Smooth muscle cell of the brain vasculature (primary cell): ENCODE data around the gene PLK2.

Experiments used
- DNase-seq: peaks from one replicate; pipeline ENCODE4 v3.0.0-alpha.2; 2012; ENCODE audit warnings: low read depth, low spot score

The PLK2 gene

DNA sequence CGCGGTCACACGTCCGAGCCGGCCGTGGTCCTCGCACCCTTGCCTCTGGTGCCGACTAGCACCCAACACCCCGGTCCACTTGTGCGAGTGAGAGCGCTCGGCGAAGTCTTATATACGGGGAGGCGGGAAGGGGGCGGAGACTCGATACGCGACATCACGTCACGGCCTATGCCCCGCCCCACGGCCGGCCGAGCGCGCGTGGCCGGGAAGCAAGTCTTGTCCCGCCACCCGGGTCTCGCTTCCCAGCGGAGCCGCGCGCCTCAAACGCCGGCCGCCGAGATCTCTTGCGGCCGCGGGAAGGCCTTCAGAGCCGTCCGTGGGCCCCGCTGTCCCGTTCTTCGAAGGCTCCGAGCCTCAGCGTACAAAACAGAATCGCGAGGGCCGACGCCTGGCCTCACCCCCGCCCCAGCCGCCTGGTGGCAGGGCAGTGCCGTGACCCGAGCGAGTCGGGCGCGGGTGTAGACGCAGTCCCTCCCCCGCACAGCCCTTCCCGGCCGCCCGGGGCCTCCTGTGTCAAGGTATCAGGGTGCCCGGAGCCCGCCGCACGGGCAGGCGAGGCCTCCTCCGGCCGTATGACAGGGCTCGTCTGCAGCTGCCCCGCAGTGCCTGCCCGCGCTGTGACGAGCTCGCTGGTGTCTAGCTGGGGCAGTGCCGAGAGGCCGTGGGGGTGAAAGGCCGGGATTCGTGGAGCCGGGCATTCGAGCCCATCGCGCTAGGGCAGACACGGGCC is at the start of gene PLK2:
TSS of gene PLK2 (minus strand) at position 85 of the 730 bp plus-strand sequence. CDS start 127 bp downstream, outside the sequence.
- peak; percentile 88 for DNase-seq

- DNase-seq: no peak
Observed at GRCh38 chr5:58507715-58508114, 47.8 kb upstream of the PLK2 start.

GRCh38 chr5:58505971-58506640 is 46.2 kb upstream of the PLK2 start:
- DNase-seq: no peak

GRCh38 chr5:58505502-58505901 is 45.6 kb upstream of the PLK2 start:
- DNase-seq: no peak

DNA sequence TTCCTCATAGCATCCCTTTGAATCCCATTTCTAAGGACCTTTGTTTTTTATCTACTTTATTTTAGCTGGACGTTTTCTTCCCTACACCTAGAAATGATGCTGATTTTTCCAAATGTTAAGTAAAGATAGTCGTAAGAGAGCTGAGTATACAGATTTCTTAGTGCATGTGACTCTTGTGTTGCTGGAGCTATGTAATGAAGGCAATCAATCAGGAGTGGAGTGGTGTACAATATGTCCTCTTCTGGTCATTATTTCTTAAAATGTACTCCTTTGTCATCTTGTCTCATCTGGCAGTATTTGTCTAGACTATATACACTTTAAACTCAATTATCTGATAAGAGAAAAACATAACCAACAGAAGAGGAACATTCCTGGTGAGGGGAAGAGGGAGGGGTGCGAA is 44.9 kb upstream of the PLK2 start:
- no peak for DNase-seq

DNA sequence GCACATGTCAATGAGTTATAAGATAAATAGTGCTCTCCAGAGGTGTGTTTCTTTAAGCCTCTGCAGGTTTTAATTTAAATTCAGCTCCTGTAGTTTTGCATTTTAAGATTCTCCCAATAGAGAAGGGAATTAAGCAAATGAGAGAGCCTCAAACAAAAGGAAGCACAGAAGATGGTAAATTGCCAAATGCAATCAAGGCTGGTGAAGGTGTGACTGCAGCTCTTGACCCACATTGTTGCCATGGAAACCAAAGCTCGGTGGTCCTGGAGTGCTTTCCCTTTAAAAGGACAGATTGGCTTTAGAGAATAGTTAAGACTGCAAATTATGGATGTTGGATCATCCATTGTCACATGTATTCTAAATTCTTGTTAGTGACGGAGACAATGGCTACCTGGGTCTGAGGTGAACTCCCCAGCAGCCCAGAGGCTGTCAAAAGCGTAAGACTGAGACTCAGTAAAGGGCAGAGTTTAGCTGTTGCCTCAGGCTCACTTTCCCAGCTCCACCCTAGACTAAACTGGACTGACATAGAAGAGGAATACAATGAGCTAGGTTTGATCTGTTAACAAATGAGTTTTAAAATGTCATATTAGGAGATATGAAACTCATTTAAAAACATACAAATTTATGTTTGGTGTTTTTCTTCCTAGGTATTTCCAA is 43.6 kb upstream of the PLK2 start:
- DNase-seq: no peak

DNA sequence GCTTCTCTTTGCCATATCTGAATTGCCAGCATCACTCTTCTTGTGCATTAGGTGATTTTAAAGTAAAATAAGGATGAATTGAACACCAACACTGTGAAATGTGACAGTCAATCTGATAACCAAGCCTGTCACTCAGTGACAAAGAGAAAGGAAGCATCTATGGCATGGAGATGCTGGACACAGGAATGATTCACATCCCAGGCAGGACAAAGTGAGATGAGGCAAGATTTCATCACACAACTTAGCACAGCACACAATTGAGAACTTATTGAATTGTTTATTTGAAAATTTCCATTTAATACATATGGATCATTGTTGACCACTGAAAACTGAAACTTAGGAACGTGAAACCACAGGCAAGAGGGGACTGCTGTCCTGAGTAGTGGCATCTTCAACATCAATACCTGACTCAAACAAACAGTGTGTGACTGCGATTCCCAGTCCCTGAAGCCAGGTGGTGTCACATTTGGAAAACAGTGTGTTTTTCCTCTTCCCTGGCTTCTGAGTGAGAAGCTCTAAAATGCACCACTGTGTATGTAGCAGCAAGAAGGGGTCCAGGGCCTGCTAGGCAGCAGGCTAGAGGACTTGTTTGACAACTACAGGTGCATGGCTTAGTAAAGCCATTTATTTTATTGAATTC is 42.0 kb upstream of the PLK2 start:
- no peak for DNase-seq

- DNase-seq: no peak
Observed at GRCh38 chr5:58499941-58500340, 40.1 kb upstream of the PLK2 start.

- no peak for DNase-seq
Observed at GRCh38 chr5:58499231-58499630, 39.3 kb upstream of the PLK2 start.

- peak; percentile 3 for DNase-seq
Observed at GRCh38 chr5:58498340-58498942, 38.6 kb upstream of the PLK2 start.

DNA sequence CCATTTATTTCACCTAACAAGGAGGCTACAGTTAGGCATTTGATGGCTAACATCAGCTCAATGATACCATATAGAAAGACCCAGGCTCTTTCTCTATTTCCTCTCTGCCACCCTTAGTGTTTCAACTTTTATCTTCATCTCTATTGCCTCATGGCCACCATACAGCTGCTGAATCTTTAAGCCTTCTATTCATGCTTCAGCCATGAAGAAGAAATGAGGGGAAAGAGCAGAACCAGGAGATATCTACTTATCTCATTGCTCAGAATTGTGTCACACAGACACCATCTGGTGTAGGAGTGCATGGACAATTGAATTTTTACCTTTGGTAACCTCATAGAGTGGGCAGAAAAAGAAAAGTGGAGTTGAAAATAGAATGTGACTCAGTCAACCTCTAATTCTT is 38.0 kb upstream of the PLK2 start:
- DNase-seq: no peak

DNA sequence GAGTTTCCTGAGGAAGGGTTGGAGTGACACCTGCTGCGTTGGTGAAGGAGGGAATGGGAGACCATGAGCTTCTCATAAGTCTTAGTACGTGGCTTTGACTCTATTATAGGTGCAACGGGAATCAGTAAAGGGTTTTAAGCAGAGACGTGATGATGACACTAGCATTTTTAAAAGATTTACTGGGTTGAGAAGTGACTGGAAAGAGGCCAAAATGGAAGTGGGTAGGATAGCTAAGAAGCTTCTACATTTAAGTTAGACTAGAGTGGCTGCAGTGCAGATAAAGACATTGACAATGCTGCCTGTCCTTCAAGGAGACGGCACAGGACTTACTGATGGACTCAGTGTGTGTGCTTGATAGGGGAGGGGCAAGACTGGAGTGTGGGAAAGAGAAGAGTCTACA is 37.5 kb upstream of the PLK2 start:
- no peak for DNase-seq

DNA sequence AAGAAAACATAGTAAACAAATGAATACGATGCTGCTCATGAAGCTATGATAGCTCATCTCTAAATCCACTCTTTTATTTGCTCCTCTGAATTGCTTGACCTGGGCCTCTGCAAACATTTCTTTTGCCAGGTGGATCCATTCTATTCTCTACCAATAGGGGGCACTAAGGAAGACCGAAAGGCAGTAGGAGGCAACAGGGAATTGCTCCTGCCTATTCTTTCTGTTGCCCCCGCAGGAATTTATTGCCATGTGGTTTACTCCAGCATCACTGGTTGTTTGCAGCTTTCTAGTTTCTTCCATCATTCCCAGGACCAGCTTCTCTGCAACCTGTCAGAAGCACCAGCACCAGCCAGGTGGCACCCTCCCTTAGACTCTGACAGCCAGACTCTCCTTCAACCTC is 36.6 kb upstream of the PLK2 start:
- DNase-seq: no peak

DNA sequence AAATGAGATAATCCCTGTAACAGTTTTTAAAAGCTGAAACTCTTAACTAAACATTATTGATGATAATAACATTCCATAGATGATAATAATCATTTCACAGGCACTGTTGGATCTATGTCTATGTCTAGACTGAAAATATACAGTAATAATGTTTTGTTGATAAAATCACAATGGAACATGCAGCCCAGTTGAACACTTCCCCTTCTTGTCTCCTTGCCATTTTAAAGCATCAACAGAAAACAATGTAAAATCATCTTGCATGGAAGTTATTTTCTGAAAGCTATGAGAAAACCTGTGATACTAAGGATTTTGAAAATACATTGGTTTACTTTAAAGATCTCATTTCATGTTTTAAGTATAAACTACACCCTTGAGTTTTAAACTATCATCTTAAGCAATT is 33.3 kb upstream of the PLK2 start:
- no peak for DNase-seq

GRCh38 chr5:58491216-58491892 is 31.5 kb upstream of the PLK2 start, which contains the start of gene GAPT:
GAPT (plus strand) TSS chr5:58491435; CDS start chr5:58494537, 3,102 bp downstream.
- DNase-seq: no peak

DNA sequence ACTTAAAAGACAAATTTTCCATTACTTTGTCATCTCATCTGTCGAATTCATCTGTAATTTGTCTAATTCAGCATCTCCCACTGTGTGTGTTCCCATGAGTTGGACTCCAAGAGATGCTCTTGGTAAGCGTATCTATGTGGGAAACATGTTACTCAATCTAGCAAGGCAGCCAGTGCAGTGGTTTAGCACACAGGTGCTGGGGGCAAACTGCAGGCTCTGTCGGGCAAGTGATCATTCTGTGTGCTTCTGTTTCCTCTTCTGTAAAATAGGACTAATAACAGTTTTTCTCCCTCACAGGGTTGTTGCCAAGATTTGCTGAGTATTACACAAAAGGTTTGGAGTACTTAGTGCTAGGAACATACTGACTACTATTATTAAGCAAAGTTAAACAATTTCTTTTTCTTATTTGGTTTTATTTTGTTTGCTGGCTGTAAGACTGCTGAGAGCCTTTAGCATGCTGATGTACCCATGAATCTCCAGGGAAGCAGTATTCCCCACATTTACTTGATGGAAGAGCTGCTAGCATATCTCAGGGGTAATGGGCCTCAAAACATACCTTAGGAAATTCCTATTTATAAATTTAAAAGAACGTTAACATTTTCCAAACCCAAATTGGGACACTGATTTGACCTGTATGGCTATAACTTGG is 30.6 kb upstream of the PLK2 start:
- DNase-seq: no peak

- DNase-seq: no peak
Observed at GRCh38 chr5:58486290-58486689, 26.4 kb upstream of the PLK2 start.

GRCh38 chr5:58484505-58484904 is 24.6 kb upstream of the PLK2 start:
- DNase-seq: no peak

- DNase-seq: no peak
Observed at GRCh38 chr5:58482536-58482935, 22.6 kb upstream of the PLK2 start.

GRCh38 chr5:58481828-58482227 is 21.9 kb upstream of the PLK2 start:
- DNase-seq: no peak
